WTC11 (cell line): ENCODE results near the gene HFE.

Experiments
- FOXK1 ChIP-seq: sonication (generic); formaldehyde crosslinking; IDR thresholded peaks from 2 replicates; pipeline ENCODE4 v1.8.0; 2022; ENCODE audit warnings: mild to moderate bottlenecking, moderate library complexity, missing genetic modification reagents
- JUN ChIP-seq: sonication (generic); formaldehyde crosslinking; IDR thresholded peaks from 2 replicates; pipeline ENCODE4 v1.8.0; 2023; ENCODE audit warnings: mild to moderate bottlenecking, missing genetic modification reagents
- ZBTB21 ChIP-seq: sonication (generic); formaldehyde crosslinking; IDR thresholded peaks from 2 replicates; pipeline ENCODE4 v1.8.1; 2023; ENCODE audit warnings: mild to moderate bottlenecking, missing genetic modification reagents, borderline replicate concordance
- TF ChIP-seq, protein P1 (sequence below): sonication (generic); formaldehyde crosslinking; IDR thresholded peaks from 2 replicates; pipeline ENCODE4 v1.8.0; 2023; ENCODE audit warnings: missing genetic modification reagents, mild to moderate bottlenecking, borderline replicate concordance
- TF ChIP-seq, protein P2 (sequence below): fragments of 200-600 bp; IDR thresholded peaks from 2 replicates; pipeline ENCODE4 v1.8.0; 2022; ENCODE audit warnings: antibody characterized with exemption
- TF ChIP-seq, protein P3 (sequence below): sonication (generic); formaldehyde crosslinking; IDR thresholded peaks from 2 replicates; pipeline ENCODE4 v1.8.1; 2023; ENCODE audit warnings: mild to moderate bottlenecking, missing genetic modification reagents, moderate library complexity

DNA sequence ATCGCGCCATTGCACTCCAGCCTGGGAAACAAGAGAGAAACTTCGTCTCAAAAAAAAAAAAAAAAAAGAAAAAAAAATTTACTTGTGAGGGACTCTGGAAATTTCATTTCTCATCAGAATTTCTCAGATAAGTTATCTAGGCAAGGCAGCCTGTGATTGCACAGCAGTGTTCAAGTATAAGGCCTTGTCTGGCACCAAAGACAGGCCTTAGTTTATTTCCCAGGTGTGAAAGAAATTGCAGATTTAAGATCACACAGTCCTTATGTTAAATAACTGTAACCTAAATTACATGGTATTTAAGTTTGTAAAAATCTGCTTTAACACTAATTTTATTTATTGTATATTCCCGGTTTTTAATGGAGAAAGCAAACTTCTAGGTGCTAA lies 34.8 kb downstream of the HFE start:
- TF ChIP-seq, protein P1, sequence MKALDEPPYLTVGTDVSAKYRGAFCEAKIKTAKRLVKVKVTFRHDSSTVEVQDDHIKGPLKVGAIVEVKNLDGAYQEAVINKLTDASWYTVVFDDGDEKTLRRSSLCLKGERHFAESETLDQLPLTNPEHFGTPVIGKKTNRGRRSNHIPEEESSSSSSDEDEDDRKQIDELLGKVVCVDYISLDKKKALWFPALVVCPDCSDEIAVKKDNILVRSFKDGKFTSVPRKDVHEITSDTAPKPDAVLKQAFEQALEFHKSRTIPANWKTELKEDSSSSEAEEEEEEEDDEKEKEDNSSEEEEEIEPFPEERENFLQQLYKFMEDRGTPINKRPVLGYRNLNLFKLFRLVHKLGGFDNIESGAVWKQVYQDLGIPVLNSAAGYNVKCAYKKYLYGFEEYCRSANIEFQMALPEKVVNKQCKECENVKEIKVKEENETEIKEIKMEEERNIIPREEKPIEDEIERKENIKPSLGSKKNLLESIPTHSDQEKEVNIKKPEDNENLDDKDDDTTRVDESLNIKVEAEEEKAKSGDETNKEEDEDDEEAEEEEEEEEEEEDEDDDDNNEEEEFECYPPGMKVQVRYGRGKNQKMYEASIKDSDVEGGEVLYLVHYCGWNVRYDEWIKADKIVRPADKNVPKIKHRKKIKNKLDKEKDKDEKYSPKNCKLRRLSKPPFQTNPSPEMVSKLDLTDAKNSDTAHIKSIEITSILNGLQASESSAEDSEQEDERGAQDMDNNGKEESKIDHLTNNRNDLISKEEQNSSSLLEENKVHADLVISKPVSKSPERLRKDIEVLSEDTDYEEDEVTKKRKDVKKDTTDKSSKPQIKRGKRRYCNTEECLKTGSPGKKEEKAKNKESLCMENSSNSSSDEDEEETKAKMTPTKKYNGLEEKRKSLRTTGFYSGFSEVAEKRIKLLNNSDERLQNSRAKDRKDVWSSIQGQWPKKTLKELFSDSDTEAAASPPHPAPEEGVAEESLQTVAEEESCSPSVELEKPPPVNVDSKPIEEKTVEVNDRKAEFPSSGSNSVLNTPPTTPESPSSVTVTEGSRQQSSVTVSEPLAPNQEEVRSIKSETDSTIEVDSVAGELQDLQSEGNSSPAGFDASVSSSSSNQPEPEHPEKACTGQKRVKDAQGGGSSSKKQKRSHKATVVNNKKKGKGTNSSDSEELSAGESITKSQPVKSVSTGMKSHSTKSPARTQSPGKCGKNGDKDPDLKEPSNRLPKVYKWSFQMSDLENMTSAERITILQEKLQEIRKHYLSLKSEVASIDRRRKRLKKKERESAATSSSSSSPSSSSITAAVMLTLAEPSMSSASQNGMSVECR (CRISPR knock-in tag) = no peak
- TF ChIP-seq ZBTB21 (CRISPR knock-in tag) (no peak), JUN (CRISPR knock-in tag) (no peak), FOXK1 (CRISPR knock-in tag) (no peak)
- TF ChIP-seq, protein P2, sequence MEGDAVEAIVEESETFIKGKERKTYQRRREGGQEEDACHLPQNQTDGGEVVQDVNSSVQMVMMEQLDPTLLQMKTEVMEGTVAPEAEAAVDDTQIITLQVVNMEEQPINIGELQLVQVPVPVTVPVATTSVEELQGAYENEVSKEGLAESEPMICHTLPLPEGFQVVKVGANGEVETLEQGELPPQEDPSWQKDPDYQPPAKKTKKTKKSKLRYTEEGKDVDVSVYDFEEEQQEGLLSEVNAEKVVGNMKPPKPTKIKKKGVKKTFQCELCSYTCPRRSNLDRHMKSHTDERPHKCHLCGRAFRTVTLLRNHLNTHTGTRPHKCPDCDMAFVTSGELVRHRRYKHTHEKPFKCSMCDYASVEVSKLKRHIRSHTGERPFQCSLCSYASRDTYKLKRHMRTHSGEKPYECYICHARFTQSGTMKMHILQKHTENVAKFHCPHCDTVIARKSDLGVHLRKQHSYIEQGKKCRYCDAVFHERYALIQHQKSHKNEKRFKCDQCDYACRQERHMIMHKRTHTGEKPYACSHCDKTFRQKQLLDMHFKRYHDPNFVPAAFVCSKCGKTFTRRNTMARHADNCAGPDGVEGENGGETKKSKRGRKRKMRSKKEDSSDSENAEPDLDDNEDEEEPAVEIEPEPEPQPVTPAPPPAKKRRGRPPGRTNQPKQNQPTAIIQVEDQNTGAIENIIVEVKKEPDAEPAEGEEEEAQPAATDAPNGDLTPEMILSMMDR = no peak
- TF ChIP-seq, protein P3, sequence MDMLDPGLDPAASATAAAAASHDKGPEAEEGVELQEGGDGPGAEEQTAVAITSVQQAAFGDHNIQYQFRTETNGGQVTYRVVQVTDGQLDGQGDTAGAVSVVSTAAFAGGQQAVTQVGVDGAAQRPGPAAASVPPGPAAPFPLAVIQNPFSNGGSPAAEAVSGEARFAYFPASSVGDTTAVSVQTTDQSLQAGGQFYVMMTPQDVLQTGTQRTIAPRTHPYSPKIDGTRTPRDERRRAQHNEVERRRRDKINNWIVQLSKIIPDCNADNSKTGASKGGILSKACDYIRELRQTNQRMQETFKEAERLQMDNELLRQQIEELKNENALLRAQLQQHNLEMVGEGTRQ (CRISPR knock-in tag) = no peak
